ENCODE measurements around the gene CDK2AP2. TPM values are rescaled to one million over a fixed set of nuclear protein-coding genes. Genes with fewer than 3 reads are reported as not detected.
"Not testable (repeated sequence)": the region's sequence is repeated elsewhere in the genome, so short reads cannot be mapped to it uniquely, and the experiment has no call there.

The CDK2AP2 gene
- total RNA-seq, 1 donor, result 22.1 TPM

GRCh38 chr11:67489885-67490726 lies 17.9 kb downstream of the CDK2AP2 start:
- no peak for DNase-seq (ENCODE audit: low read depth)
- TF ChIP-seq, protein P1, sequence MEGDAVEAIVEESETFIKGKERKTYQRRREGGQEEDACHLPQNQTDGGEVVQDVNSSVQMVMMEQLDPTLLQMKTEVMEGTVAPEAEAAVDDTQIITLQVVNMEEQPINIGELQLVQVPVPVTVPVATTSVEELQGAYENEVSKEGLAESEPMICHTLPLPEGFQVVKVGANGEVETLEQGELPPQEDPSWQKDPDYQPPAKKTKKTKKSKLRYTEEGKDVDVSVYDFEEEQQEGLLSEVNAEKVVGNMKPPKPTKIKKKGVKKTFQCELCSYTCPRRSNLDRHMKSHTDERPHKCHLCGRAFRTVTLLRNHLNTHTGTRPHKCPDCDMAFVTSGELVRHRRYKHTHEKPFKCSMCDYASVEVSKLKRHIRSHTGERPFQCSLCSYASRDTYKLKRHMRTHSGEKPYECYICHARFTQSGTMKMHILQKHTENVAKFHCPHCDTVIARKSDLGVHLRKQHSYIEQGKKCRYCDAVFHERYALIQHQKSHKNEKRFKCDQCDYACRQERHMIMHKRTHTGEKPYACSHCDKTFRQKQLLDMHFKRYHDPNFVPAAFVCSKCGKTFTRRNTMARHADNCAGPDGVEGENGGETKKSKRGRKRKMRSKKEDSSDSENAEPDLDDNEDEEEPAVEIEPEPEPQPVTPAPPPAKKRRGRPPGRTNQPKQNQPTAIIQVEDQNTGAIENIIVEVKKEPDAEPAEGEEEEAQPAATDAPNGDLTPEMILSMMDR (IDR thresholded peaks at IDR 0.05; ENCODE audit: insufficient read depth, low read length), result no peak

DNA sequence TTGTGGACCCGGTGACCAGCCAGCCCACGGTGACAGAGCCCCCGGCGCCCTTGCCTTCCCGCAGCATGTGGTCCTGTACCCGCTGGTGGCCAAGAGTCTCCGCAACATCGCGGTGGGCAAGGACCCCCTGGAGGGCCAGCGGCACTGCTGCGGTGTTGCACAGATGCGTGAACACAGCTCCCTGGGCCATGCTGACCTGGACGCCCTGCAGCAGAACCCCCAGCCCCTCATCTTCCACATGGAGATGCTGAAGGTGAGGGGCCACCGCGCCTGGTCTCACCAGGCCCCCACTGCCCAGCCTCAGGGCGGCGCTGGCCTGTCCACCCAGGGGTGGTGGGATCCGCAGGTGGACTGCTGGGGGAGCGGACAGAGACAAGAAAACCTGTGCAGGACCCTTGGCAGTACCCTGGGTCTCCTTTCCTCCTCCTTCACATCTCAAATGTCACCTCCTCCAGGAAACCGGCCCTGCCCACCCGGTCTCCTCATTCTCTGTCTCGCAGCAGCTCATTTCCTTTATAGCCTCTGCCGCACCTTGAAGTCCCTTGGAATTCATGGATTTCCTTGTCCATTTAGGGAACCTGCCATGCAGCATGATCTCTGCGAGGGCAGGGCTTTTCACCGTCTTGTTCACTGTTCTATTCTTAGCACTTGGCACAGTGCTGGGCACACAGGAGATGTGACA lies 18.6 kb downstream of the CDK2AP2 start:
- TF ChIP-seq, protein P1 (IDR thresholded peaks at IDR 0.05; ENCODE audit: insufficient read depth, low read length), result no peak
- H3K4me3 ChIP-seq (ENCODE audit: low read depth, low read length), result no peak overlapping the region
- no peak for DNase-seq (ENCODE audit: low read depth)

More at GRCh38 chr11:67489885-67490726, 17.9 kb downstream of the CDK2AP2 start:
- H3K4me3 ChIP-seq (ENCODE audit: low read depth, low read length), result no peak overlapping the region

- TF ChIP-seq, protein P1 (IDR thresholded peaks at IDR 0.05; ENCODE audit: insufficient read depth, low read length), result no peak
- no peak overlapping the region for H3K4me3 ChIP-seq (ENCODE audit: low read depth, low read length)
- DNase-seq (ENCODE audit: low read depth), result no peak
Measured at GRCh38 chr11:67486481-67487195, 21.3 kb downstream of the CDK2AP2 start.

- DNase-seq (ENCODE audit: low read depth); H3K4me3 ChIP-seq (ENCODE audit: low read depth, low read length): not testable (repeated sequence)
Measured at GRCh38 chr11:67485873-67486361, 22.0 kb downstream of the CDK2AP2 start.

DNA sequence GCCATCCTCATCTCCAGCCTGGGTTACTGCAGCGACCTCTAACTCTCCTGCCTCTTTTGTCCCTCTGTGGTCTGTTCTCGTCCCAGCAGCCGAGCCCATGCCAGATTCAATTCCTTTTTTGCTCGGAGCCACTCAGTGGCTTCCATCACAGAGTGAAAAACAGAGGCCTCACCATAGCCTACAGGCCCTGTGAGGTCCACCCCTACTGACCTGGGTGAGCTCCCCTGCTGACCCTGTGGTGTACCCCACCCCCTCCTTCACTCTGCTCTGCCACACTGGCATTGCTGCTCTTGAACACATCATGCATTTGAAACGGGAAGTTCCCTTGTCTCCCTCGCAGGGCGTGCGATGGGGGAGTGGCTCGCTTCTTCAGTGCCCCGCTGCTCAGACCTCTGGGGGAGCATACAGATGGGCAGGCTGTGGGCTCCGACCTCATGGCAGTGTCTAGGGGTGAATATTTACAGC lies 23.1 kb downstream of the CDK2AP2 start:
- no peak overlapping the region for H3K4me3 ChIP-seq (ENCODE audit: low read depth, low read length)
- TF ChIP-seq, protein P1 (IDR thresholded peaks at IDR 0.05; ENCODE audit: insufficient read depth, low read length), result no peak
- DNase-seq (ENCODE audit: low read depth), result no peak

DNA sequence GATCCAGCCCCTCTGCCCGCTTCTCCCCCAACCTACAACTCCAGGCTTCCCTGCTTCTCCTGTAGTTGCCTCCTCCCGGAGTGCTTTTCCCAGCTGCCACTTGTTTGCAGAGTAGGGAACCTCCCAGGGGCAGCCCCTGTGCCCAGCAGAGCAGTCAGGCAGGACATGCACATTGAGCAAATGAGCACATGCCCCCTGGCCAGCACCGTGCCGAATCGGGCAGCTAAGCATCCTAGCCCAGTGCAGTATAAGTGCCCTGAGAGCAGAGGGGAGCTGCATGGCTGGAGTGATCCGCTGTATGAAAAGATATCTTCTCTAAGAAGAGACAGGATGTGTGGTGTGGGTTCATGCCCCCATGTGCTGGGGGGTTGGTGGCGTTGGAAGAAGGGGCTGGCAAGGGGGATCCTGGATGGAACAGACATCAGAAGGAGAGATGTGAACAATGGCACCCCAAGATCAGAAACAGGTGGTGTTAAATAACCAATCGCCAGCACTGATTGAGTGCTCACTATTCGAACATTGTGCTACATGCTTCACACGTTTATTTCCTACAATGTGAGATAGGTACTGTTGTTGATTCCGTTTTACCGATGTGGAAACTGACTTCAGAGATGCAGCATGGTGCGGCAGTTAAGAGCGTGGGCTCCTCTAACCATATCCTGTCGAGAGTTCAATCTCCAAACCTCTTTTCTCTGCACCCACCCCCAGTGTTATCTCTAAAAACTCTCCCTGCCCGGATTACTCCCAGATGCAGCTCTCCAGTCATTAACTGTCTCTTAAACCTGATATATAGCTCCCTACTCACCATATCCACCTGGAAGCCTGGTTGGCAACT lies 23.9 kb downstream of the CDK2AP2 start:
- peak overlapping the region; percentile 80 for H3K4me3 ChIP-seq (ENCODE audit: low read depth, low read length)
- TF ChIP-seq, protein P1 (IDR thresholded peaks at IDR 0.05; ENCODE audit: insufficient read depth, low read length), result no peak
- DNase-seq (ENCODE audit: low read depth), result no peak
